Measurements from ENCODE around the gene WSB2. TPM values are rescaled to one million over a fixed set of nuclear protein-coding genes. Genes with fewer than 3 reads are reported as not detected.
A peak's percentile ranks its signal among the peaks of the same experiment; 100 is the strongest.

The WSB2 gene
- total RNA-seq, 2 donors from 2014 or later: 60.7 to 61.7 TPM

DNA sequence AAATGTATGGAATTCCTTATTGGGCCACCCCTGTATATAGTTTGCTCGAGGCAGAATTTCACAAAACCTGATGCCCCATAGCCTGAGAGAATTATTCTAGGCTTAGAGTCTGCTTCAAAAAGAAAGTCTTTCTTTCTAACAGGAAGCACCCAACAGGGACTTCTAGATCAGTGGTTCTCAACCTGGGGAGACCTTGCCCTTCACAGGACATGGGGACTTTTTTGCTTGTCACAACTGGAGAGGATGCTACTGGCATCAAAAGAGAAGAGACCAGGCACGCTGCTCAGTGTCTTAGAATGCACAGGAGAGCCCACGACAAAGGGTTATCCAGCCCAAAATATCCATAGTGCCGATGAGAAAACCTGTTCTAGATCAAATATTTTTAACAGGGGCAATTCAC is 18.9 kb downstream of the WSB2 start:
- Mint-ChIP-seq H3K9me3 (peaks cover 4% of the 10 kb centered on the region), H3K4me1 (peaks cover 26% of the 10 kb centered on the region), H3K36me3 (ENCODE audit: low read depth) (peaks cover 77% of the 10 kb centered on the region), H3K27ac (no peak overlapping the region), H3K27me3 (ENCODE audit: insufficient read depth) (no peaks in the 10 kb centered on the region), H3K4me3 (no peak overlapping the region)
- 91 to 98% methylated on average over 4 of the region's 4 CpGs for WGBS, 2 experiments (ENCODE audit: insufficient coverage in 1 of 2, insufficient read length in 1 of 2)
- peaks cover 8% of the 10 kb centered on the region for H3K4me1 ChIP-seq (ENCODE audit: control insufficient read depth, insufficient read depth, low read length)
- no peak overlapping the region for H3K4me3 ChIP-seq (ENCODE audit: low read length)
- H3K27ac ChIP-seq (ENCODE audit: low read depth, low read length): no peak overlapping the region
- peaks cover 80% of the 10 kb centered on the region for H3K36me3 ChIP-seq (ENCODE audit: control insufficient read depth, insufficient read depth, low read length)
- no peaks in the 10 kb centered on the region for H3K9me3 ChIP-seq (ENCODE audit: control insufficient read depth, low read length)
- TF ChIP-seq CTCF (conservative IDR thresholded peaks at IDR 0.05): no peak
- no peaks in the 10 kb centered on the region for H3K27me3 ChIP-seq (ENCODE audit: control insufficient read depth, insufficient read depth, low read length, poor library complexity, severe bottlenecking)
- H3K9ac ChIP-seq (ENCODE audit: extremely low read depth, low read length, poor library complexity, severe bottlenecking): no peak overlapping the region
- no peak for DNase-seq

- Histone ChIP-seq H3K36me3 (ENCODE audit: control insufficient read depth, insufficient read depth, low read length) (peaks cover 86% of the 10 kb centered on the region), H3K9ac (ENCODE audit: extremely low read depth, low read length, poor library complexity, severe bottlenecking) (peak overlapping the region; percentile 0), H3K9me3 (ENCODE audit: control insufficient read depth, low read length) (no peaks in the 10 kb centered on the region), H3K27me3 (ENCODE audit: control insufficient read depth, insufficient read depth, low read length, poor library complexity, severe bottlenecking) (no peaks in the 10 kb centered on the region), H3K27ac (ENCODE audit: low read depth, low read length) (no peak overlapping the region), H3K4me3 (ENCODE audit: low read length) (peak overlapping the region; percentile 33), H3K4me1 (ENCODE audit: control insufficient read depth, insufficient read depth, low read length) (peaks cover 8% of the 10 kb centered on the region)
- DNase-seq: peak; percentile 75
- Mint-ChIP-seq H3K27ac (peak overlapping the region; percentile 92), H3K4me3 (peak overlapping the region; percentile 9), H3K36me3 (ENCODE audit: low read depth) (peaks cover 80% of the 10 kb centered on the region), H3K27me3 (ENCODE audit: insufficient read depth) (no peaks in the 10 kb centered on the region), H3K9me3 (no peaks in the 10 kb centered on the region), H3K4me1 (peaks cover 34% of the 10 kb centered on the region)
- 57 to 63% methylated on average over 3 to 6 of the region's 6 CpGs for WGBS, 2 experiments (ENCODE audit: insufficient coverage in 1 of 2, insufficient read length in 1 of 2)
- TF ChIP-seq CTCF (conservative IDR thresholded peaks at IDR 0.05): no peak
Measured at GRCh38 chr12:118038137-118038536, 22.8 kb downstream of the WSB2 start.

DNA sequence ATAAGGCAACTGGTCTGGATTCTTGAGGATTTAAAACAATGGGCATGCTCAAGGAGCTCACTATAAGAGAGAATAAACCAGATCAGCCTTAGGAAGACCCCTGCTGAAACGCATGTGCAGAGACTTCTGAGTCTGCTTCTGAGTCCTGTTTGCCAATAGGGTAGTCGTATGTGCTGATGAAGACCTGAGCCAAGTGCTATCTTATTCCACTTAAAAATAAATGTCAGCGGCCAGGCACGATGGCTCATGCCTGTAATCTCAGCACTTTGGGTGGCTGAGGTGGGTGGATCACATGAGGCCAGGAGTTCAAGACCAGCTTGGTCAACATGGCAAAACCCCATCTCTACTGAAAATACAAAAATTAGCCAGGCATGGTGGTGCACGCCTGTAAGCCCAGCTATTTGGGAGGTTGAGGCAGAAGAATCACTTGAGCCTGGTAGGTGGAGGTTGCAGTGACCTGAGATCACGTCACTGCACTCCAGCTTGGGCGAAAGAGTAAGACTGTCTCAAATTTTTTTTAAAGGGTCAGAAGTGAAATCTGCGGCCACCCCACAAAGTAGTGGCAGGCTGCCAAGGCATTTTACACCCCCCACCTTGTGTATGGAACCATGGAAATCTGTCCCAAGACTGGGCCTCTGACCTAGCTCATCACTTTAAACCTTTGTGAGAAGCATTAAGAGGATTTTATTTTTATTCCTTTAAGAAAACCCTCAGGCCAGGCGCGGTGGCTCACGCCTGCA is 24.1 kb downstream of the WSB2 start:
- no peak for TF ChIP-seq CTCF (conservative IDR thresholded peaks at IDR 0.05)
- no peak overlapping the region for H3K27ac ChIP-seq (ENCODE audit: low read depth, low read length)
- no peak for DNase-seq
- no peaks in the 10 kb centered on the region for H3K27me3 ChIP-seq (ENCODE audit: control insufficient read depth, insufficient read depth, low read length, poor library complexity, severe bottlenecking)
- 91 to 95% methylated on average over 10 to 11 of the region's 11 CpGs for WGBS, 2 experiments (ENCODE audit: insufficient coverage in 1 of 2, insufficient read length in 1 of 2)
- Mint-ChIP-seq H3K27me3 (ENCODE audit: insufficient read depth) (no peaks in the 10 kb centered on the region), H3K36me3 (ENCODE audit: low read depth) (peaks cover 74% of the 10 kb centered on the region), H3K4me1 (peaks cover 34% of the 10 kb centered on the region), H3K4me3 (no peak overlapping the region), H3K9me3 (no peaks in the 10 kb centered on the region), H3K27ac (peak overlapping the region; percentile 33)
- peaks cover 8% of the 10 kb centered on the region for H3K4me1 ChIP-seq (ENCODE audit: control insufficient read depth, insufficient read depth, low read length)
- no peak overlapping the region for H3K9ac ChIP-seq (ENCODE audit: extremely low read depth, low read length, poor library complexity, severe bottlenecking)
- peaks cover 86% of the 10 kb centered on the region for H3K36me3 ChIP-seq (ENCODE audit: control insufficient read depth, insufficient read depth, low read length)
- no peak overlapping the region for H3K4me3 ChIP-seq (ENCODE audit: low read length)
- H3K9me3 ChIP-seq (ENCODE audit: control insufficient read depth, low read length): no peaks in the 10 kb centered on the region
